Upper lobe of left lung (tissue), 6 donors: Measurements from ENCODE around the gene SLC22A13. TPM values are rescaled to one million over a fixed set of nuclear protein-coding genes. Genes with fewer than 3 reads are reported as not detected.
"Not testable (repeated sequence)": the region's sequence is repeated elsewhere in the genome, so short reads cannot be mapped to it uniquely, and the experiment has no call there.

Source experiments
- ATAC-seq, 2 donors: fragments of 200-7000 bp; cut with Tn5 transposase; one replicate each; pipeline ENCODE4 v1.9.1; 2022; ENCODE audit warnings: mild to moderate bottlenecking in 2 of 2, moderate library complexity in 2 of 2; ENCODE audit not compliant: low FRiP score in 2 of 2
- DNase-seq, 2 donors: peaks; one replicate each; pipeline ENCODE4 v3.0.0-alpha.2; 2019 to 2020
- H3K27ac ChIP-seq, 4 donors: fragments of 200-600 bp; sonication (generic); one replicate each; pipeline ENCODE4 v1.5.1; 2016 to 2019
- H3K27me3 ChIP-seq, 4 donors: fragments of 200-600 bp; sonication (generic); one replicate each; pipeline ENCODE4 v1.5.1; 2017 to 2019
- H3K36me3 ChIP-seq, 4 donors: fragments of 200-600 bp; sonication (generic); one replicate each; pipeline ENCODE4 v1.5.1; 2016 to 2019
- H3K4me1 ChIP-seq, 4 donors: fragments of 200-600 bp; sonication (generic); one replicate each; pipeline ENCODE4 v1.5.1; 2018 to 2019
- H3K4me3 ChIP-seq, 4 donors: fragments of 200-600 bp; sonication (generic); one replicate each; pipeline ENCODE4 v1.5.1; 2017 to 2019; ENCODE audit warnings: mild to moderate bottlenecking in 2 of 4, moderate library complexity in 1 of 4
- H3K9me3 ChIP-seq, 4 donors: fragments of 200-600 bp; sonication (generic); one replicate each; pipeline ENCODE4 v1.5.1; 2018 to 2019
- EP300 ChIP-seq, 4 donors: sonication (generic); formaldehyde crosslinking; IDR thresholded peaks; one replicate each; pipeline ENCODE4 v1.5.1; 2017; ENCODE audit warnings: antibody characterized with exemption in 4 of 4, control low read depth in 2 of 4
- POLR2A ChIP-seq, 4 donors: fragments of 450-650 bp; IDR thresholded peaks; one replicate each; pipeline ENCODE4 v1.5.1; 2016 to 2017; ENCODE audit warnings: antibody characterized with exemption in 4 of 4, mild to moderate bottlenecking in 2 of 4
- POLR2AphosphoS5 ChIP-seq, 2 donors: sonication (generic); formaldehyde crosslinking; IDR thresholded peaks; one replicate each; pipeline ENCODE4 v1.5.1; 2017; ENCODE audit warnings: antibody characterized with exemption in 2 of 2
- WGBS, 2 donors: methylation state at CpG; one replicate each; pipeline ENCODE4 v1.1.5; 2017 to 2018; 5-methylcytosine and 5-hydroxymethylcytosine counted together
- total RNA-seq, 6 donors: library from RNA; depleted of rRNA in 4 of 6; stranded (reverse); fragments of >200 nt in 4 of 6; gene quantifications; one replicate each; pipeline versions ENCODE4 v1.1.0 to v1.2.1, GENCODE V29; 2016 to 2021
- TF ChIP-seq, protein P1 (sequence below), 6 experiments: fragments of 450-650 bp in 4 of 6; fragments of 200-600 bp in 2 of 6; sonication (generic) in 2 of 6; IDR thresholded peaks; one replicate each; pipeline ENCODE4 v1.5.1; 2016 to 2019; ENCODE audit warnings: antibody characterized with exemption in 6 of 6
- donor health status: DM: no; HTN: no; CAD: no; lungs with moderate emphysema.
- donor health status: DM: no; HTN: yes; CAD: no; lungs with severe emphysema.

SLC22A13 gene
- total RNA-seq, 6 donors from 2014 or later, result 0.27 to 1.6 (median 0.48) TPM; not detected in 2

DNA sequence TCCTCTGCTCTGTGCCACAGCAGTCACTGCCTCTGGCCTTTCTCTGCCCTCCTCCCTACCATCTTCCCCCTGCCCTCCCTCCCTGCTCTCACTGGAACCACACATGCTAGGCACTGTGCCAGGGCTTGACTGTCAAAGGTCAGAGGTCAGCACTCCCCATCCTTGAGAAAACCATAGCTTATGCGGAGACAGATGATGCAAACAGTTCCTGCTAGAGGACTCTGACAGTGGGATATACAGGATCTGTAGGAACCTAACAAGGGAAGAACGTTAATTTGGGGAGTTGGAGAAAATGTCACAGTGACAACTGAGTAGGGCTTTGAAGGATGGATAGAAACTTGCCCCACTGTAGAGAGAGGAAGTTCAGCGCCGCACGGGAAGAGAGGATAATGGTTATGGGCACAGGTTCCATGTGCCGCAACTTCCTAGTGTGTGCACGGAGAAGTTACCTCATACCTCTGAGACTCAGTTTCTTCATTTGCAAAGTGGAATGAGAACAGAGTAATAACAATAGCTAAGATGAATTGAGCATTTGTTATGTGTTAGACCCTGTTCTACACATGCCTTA lies 51.7 kb downstream of the SLC22A13 start:
- no peak overlapping the region for H3K4me3 ChIP-seq
- H3K27me3 ChIP-seq, result no peaks in the 10 kb centered on the region
- no peaks in the 10 kb centered on the region for H3K9me3 ChIP-seq
- H3K27ac ChIP-seq, result no peak overlapping the region
- no peak for TF ChIP-seq POLR2AphosphoS5 (IDR thresholded peaks at IDR 0.05)
- no peak for TF ChIP-seq POLR2A (IDR thresholded peaks at IDR 0.05)
- TF ChIP-seq, protein P1, sequence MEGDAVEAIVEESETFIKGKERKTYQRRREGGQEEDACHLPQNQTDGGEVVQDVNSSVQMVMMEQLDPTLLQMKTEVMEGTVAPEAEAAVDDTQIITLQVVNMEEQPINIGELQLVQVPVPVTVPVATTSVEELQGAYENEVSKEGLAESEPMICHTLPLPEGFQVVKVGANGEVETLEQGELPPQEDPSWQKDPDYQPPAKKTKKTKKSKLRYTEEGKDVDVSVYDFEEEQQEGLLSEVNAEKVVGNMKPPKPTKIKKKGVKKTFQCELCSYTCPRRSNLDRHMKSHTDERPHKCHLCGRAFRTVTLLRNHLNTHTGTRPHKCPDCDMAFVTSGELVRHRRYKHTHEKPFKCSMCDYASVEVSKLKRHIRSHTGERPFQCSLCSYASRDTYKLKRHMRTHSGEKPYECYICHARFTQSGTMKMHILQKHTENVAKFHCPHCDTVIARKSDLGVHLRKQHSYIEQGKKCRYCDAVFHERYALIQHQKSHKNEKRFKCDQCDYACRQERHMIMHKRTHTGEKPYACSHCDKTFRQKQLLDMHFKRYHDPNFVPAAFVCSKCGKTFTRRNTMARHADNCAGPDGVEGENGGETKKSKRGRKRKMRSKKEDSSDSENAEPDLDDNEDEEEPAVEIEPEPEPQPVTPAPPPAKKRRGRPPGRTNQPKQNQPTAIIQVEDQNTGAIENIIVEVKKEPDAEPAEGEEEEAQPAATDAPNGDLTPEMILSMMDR (IDR thresholded peaks at IDR 0.05), result no peak
- WGBS, 2 donors, result 54 to 76% methylated on average over 7 of the region's 7 CpGs
- no peak for ATAC-seq
- DNase-seq, result no peak
- no peaks in the 10 kb centered on the region for H3K4me1 ChIP-seq
- no peaks in the 10 kb centered on the region for H3K36me3 ChIP-seq

DNA sequence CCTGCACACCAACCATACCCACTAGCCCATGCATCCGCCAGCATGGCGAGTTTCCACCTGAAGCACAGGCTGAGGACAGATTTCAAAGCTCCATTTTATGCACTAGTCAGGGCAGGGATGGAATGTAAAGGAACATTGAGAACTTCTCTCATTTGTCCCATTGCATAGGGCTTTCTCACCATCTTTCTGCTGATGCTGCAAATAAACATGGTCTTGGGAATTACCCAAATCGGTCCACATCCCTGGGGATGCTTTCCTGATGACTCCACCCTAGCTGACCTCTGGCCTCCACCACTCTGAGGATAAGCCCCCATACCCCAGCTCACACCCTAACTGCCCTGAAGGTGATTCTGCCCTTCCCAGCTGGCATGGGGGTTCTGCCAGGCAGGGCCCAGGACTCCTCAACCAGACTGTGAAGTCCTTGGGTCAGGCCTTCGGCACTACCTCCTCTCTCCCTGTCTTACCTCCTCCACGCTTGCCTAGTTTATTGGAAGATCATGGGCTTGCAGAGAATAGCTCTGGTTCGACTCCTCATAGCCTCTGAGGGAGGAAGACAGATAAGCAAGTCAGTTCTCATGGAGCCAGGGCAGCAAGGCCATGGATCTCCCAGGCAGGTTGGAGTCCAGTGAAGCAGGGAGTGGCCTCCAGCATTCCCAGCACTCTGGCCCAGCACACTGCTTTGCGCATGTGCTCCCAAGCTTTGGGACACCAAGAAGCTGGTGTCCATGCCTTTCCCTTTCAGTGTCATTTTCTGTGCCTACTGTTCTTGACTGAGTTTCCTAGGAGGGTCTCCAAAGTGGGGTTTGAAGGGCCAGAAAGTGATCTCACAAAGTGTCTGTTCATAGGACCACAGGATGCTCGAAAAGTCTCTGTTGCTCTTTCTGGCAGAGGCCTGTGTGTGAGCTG lies 53.4 kb downstream of the SLC22A13 start:
- Histone ChIP-seq H3K27ac (no peak overlapping the region), H3K36me3 (no peaks in the 10 kb centered on the region), H3K4me3 (no peak overlapping the region), H3K9me3 (no peaks in the 10 kb centered on the region), H3K4me1 (no peaks in the 10 kb centered on the region), H3K27me3 (no peaks in the 10 kb centered on the region)
- WGBS, 2 donors, result 86 to 91% methylated on average over 7 to 8 of the region's 8 CpGs
- ATAC-seq, result no peak
- no peak for DNase-seq
- TF ChIP-seq POLR2AphosphoS5 (IDR thresholded peaks at IDR 0.05), result no peak
- TF ChIP-seq, protein P1 (IDR thresholded peaks at IDR 0.05), result no peak

- H3K27me3 ChIP-seq, ATAC-seq, H3K27ac ChIP-seq, H3K36me3 ChIP-seq, H3K4me1 ChIP-seq, H3K4me3 ChIP-seq, H3K9me3 ChIP-seq, DNase-seq: not testable (repeated sequence)
- WGBS, 2 donors, result 87 to 95% methylated on average over 4 of the region's 4 CpGs
These were observed 55.0 kb downstream of the SLC22A13 start for GRCh38 chr3:38320638-38321037.

- H3K27ac ChIP-seq, result no peak overlapping the region
- no peaks in the 10 kb centered on the region for H3K27me3 ChIP-seq
- TF ChIP-seq, protein P1 (IDR thresholded peaks at IDR 0.05), result no peak
- TF ChIP-seq POLR2AphosphoS5 (IDR thresholded peaks at IDR 0.05), result no peak
- TF ChIP-seq EP300 (IDR thresholded peaks at IDR 0.05), result no peak
- no peak for TF ChIP-seq POLR2A (IDR thresholded peaks at IDR 0.05)
- H3K9me3 ChIP-seq, result no peaks in the 10 kb centered on the region
- no peaks in the 10 kb centered on the region for H3K36me3 ChIP-seq
- H3K4me1 ChIP-seq, result no peaks in the 10 kb centered on the region
- 87 to 93% methylated on average over 1 of the region's 1 CpG for WGBS, 2 donors
- no peak overlapping the region for H3K4me3 ChIP-seq
- no peak for ATAC-seq
- no peak for DNase-seq
These were observed 57.4 kb downstream of the SLC22A13 start for GRCh38 chr3:38323060-38323459.

DNA sequence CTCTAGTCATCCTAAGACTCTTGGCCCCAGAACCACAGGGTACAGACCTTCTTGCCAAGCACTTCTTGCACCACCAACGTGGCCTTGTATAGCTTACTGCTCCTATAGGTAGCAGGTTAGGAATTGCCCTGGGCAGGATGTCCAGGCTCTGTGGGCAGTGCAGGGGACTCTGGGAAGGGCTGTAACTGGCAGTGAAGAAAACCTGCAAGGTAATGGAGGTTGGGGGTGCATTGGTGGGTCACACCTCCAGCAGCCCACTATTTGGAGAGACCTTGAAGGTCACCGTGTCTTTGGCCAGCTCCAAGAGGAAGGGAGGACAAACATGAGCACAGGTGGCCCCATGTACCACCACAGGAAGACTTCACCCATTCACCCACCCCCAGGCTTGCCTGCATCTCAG lies 59.6 kb downstream of the SLC22A13 start:
- Histone ChIP-seq H3K27ac (no peak overlapping the region), H3K4me1 (no peaks in the 10 kb centered on the region), H3K9me3 (no peaks in the 10 kb centered on the region), H3K4me3 (no peak overlapping the region), H3K27me3 (no peaks in the 10 kb centered on the region), H3K36me3 (no peaks in the 10 kb centered on the region)
- WGBS, 2 donors, result 83 to 100% methylated on average over 1 to 2 of the region's 2 CpGs
- DNase-seq, result no peak
- no peak for TF ChIP-seq EP300 (IDR thresholded peaks at IDR 0.05)
- no peak for TF ChIP-seq POLR2AphosphoS5 (IDR thresholded peaks at IDR 0.05)
- no peak for TF ChIP-seq POLR2A (IDR thresholded peaks at IDR 0.05)
- TF ChIP-seq, protein P1 (IDR thresholded peaks at IDR 0.05), result no peak
- ATAC-seq, result no peak
